ENCODE measurements around the gene MTG1.

The MTG1 gene

GRCh38 chr10:133471300-133472109 is 77.5 kb downstream of the MTG1 start:
- DNase-seq, result no peak

Measured in NCI-H187 (cell line).